ENCODE data around the gene CT47C1. TPM values are rescaled to one million over a fixed set of nuclear protein-coding genes. Genes with fewer than 3 reads are reported as not detected.

CT47C1 gene
- total and polyA plus RNA-seq, 2 of the 8 experiments (the other 6 are each of a cell fraction or from before 2014, with no cell fraction given), result not detected

GRCh38 chrX:119087121-119087520, 14.3 kb downstream of the CT47C1 start:
- no peaks in the 10 kb centered on the region for H3K23me2 ChIP-seq (ENCODE audit: low read depth, low read length)
- no peak overlapping the region for H2BK120ac ChIP-seq (replicated peaks; ENCODE audit: low read depth, low read length)
- H3K4ac ChIP-seq (replicated peaks; ENCODE audit: insufficient read length, low read depth, low read length), result no peak overlapping the region
- H2BK5ac ChIP-seq (ENCODE audit: low read depth, low read length), result no peak overlapping the region
- no peak overlapping the region for H3K56ac ChIP-seq (replicated peaks; ENCODE audit: insufficient read length, low read depth, low read length)
- no peaks in the 10 kb centered on the region for H3K27me3 ChIP-seq (replicated peaks in 1 of 4; ENCODE audit: control insufficient read depth in 3 of 4, extremely low read depth in 1 of 4, insufficient read depth in 3 of 4, low read length in 3 of 4)
- no peak overlapping the region for H2BK20ac ChIP-seq (ENCODE audit: low read length)
- no peaks in the 10 kb centered on the region for H3K36me3 ChIP-seq (ENCODE audit: control insufficient read depth in 2 of 4, insufficient read depth in 4 of 4, low read length in 3 of 4)
- no peak overlapping the region for H3K23ac ChIP-seq (ENCODE audit: insufficient read length)
- 0 out of 7 replicates have a peak, but pooled peaks cover 0 to 2% (median 0%) of the 10 kb centered on the region in 4 experiments for H3K4me1 ChIP-seq (replicated peaks in 1 of 4; ENCODE audit: control insufficient read depth in 3 of 4, insufficient read depth in 4 of 4, low read length in 3 of 4)
- no peaks in the 10 kb centered on the region; a peak in 1 of 4 replicates for H3K9me3 ChIP-seq (ENCODE audit: insufficient read depth in 2 of 2, low read depth in 1 of 2, low read length in 1 of 2)
- no peak overlapping the region for H2AK5ac ChIP-seq (ENCODE audit: low read depth, low read length)
- H3K79me1 ChIP-seq (ENCODE audit: low read depth, low read length), result no peaks in the 10 kb centered on the region
- H4K8ac ChIP-seq (ENCODE audit: extremely low read depth, insufficient read depth, low read length), result no peak overlapping the region
- H4K5ac ChIP-seq (ENCODE audit: insufficient read length, low read depth, low read length), result no peak overlapping the region
- no peak for DNase-seq (ENCODE audit: low read depth in 1 of 2, low spot score in 2 of 2)
- H2BK12ac ChIP-seq (ENCODE audit: low read depth, low read length), result no peak overlapping the region
- H4K91ac ChIP-seq (replicated peaks; ENCODE audit: insufficient read length, low read length), result no peak overlapping the region
- no peak overlapping the region for H2BK15ac ChIP-seq (ENCODE audit: low read length)
- H3K9ac ChIP-seq (replicated peaks in 1 of 4; ENCODE audit: extremely low read depth in 1 of 4, low read depth in 3 of 4, low read length in 3 of 4), result no peak overlapping the region
- no peaks in the 10 kb centered on the region for H4K20me1 ChIP-seq (replicated peaks in 1 of 2; ENCODE audit: control insufficient read depth in 1 of 2, insufficient read depth in 2 of 2, low read length in 2 of 2)
- no peaks in the 10 kb centered on the region for H3K79me2 ChIP-seq (ENCODE audit: control insufficient read depth in 1 of 2, insufficient read depth in 2 of 2, low read length in 2 of 2)
- H2AFZ ChIP-seq (ENCODE audit: low read length), result no peak overlapping the region
- no peak overlapping the region for H3K4me2 ChIP-seq (ENCODE audit: insufficient read depth in 1 of 2, low read depth in 2 of 2, low read length in 2 of 2)
- CTCF ChIA-PET (ENCODE audit: partially characterized antibody), result interaction anchor here (0.6 to 1.0 kb wide), 2 partner anchors 62 to 108 kb away, joined by 3 read pairs; no protein-coding TSS in a partner anchor
- no peak overlapping the region for H3K27ac ChIP-seq (ENCODE audit: low read depth, low read length)
- no peak overlapping the region for H3K14ac ChIP-seq (ENCODE audit: insufficient read length)
- WGBS, 2 experiments (ENCODE audit: extremely low coverage in 1 of 2, insufficient coverage in 1 of 2, insufficient read length in 1 of 2, insufficient replicate concordance in 2 of 2, low coverage in 1 of 2, low lambda C conversion rate in 2 of 2, missing lambda C conversion rate in 1 of 2), result 100% methylated on average over 1 of the region's 1 CpG; no CpG with 5 or more reads in 1 of the 2 experiments
- no peak overlapping the region for H3K4me3 ChIP-seq (ENCODE audit: extremely low read depth in 1 of 4, insufficient read depth in 2 of 4, low read depth in 3 of 4, low read length in 4 of 4)
- POLR2A ChIA-PET (ENCODE audit: partially characterized antibody), result interaction anchor here (1.2 kb wide), 1 partner anchor 115 kb away, joined by 3 read pairs; no protein-coding TSS in a partner anchor
- TF ChIP-seq TEAD4 (IDR thresholded peaks at IDR 0.05; ENCODE audit: low read depth, low read length) (no peak), RBBP5 (IDR thresholded peaks at IDR 0.05; ENCODE audit: borderline replicate concordance, low read depth, low read length) (no peak), CREB1 (IDR thresholded peaks at IDR 0.05) (no peak)
- no peak overlapping the region for H3K18ac ChIP-seq (ENCODE audit: extremely low read depth, low read length)
- no peak for FAIRE-seq
